AG20443 (cell line): ENCODE measurements around the gene UMAD1.

Experiments used
- DNase-seq: peaks from one replicate; pipeline ENCODE4 v3.0.0; 2012; ENCODE audit warnings: low spot score, mixed read lengths

UMAD1 gene

GRCh38 chr7:7640221-7641128 lies at the start of gene UMAD1:
Gene UMAD1, plus strand, starts transcription at chr7:7640752. Its CDS starts 32,620 bp downstream, at chr7:7673372.
- peak; percentile 96 for DNase-seq

- peak; percentile 37 for DNase-seq
Measured at GRCh38 chr7:7595451-7595850, 45.1 kb upstream of the UMAD1 start.

- DNase-seq: no peak
Measured at GRCh38 chr7:7596176-7596575, 44.4 kb upstream of the UMAD1 start.

GRCh38 chr7:7607010-7607409 lies 33.5 kb upstream of the UMAD1 start:
- no peak for DNase-seq

GRCh38 chr7:7609330-7609729 lies 31.2 kb upstream of the UMAD1 start:
- no peak for DNase-seq

- no peak for DNase-seq
Measured at GRCh38 chr7:7612519-7612918, 28.0 kb upstream of the UMAD1 start.

GRCh38 chr7:7613210-7613609 lies 27.3 kb upstream of the UMAD1 start:
- DNase-seq: no peak

GRCh38 chr7:7614018-7614741 lies 26.4 kb upstream of the UMAD1 start:
- no peak for DNase-seq

GRCh38 chr7:7617550-7617949 lies 23.0 kb upstream of the UMAD1 start:
- no peak for DNase-seq

- DNase-seq: no peak
Measured at GRCh38 chr7:7618410-7618809, 22.1 kb upstream of the UMAD1 start.

- no peak for DNase-seq
Measured at GRCh38 chr7:7620236-7620635, 20.3 kb upstream of the UMAD1 start.

GRCh38 chr7:7620644-7621210 lies 19.8 kb upstream of the UMAD1 start:
- no peak for DNase-seq

- DNase-seq: no peak
Measured at GRCh38 chr7:7628476-7628875, 12.1 kb upstream of the UMAD1 start.

- no peak for DNase-seq
Measured at GRCh38 chr7:7630626-7631329, 9.8 kb upstream of the UMAD1 start.

GRCh38 chr7:7639421-7639820 lies 1.1 kb upstream of the UMAD1 start:
- DNase-seq: no peak

GRCh38 chr7:7639847-7640220 lies 718 bp upstream of the UMAD1 start:
- peak; percentile 10 for DNase-seq

- peak; percentile 20 for DNase-seq
Measured at GRCh38 chr7:7641129-7641663, 644 bp downstream of the UMAD1 start.

- DNase-seq: no peak
Measured at GRCh38 chr7:7642081-7642480, 1.5 kb downstream of the UMAD1 start.

- no peak for DNase-seq
Measured at GRCh38 chr7:7647495-7648036, 7.0 kb downstream of the UMAD1 start.

- no peak for DNase-seq
Measured at GRCh38 chr7:7650682-7651206, 10.2 kb downstream of the UMAD1 start.

- DNase-seq: no peak
Measured at GRCh38 chr7:7651479-7651878, 10.9 kb downstream of the UMAD1 start.
